HEK293T (cell line): ENCODE results near the gene TMEM178B.

Experiments
- ARNT ChIP-seq: fragments of 450-650 bp; IDR thresholded peaks from 2 replicates; pipeline ENCODE4 v1.6.1; 2017; ENCODE audit warnings: mild to moderate bottlenecking
- BHLHE40 ChIP-seq: fragments of 450-650 bp; IDR thresholded peaks from 2 replicates; pipeline ENCODE4 v1.6.1; 2016; ENCODE audit warnings: mild to moderate bottlenecking, moderate library complexity, borderline replicate concordance
- CTBP1 ChIP-seq: fragments of 450-650 bp; IDR thresholded peaks from 2 replicates; pipeline ENCODE4 v1.6.1; 2016; ENCODE audit warnings: borderline replicate concordance
- ELF4 ChIP-seq: fragments of 450-650 bp; IDR thresholded peaks from 2 replicates; pipeline ENCODE4 v1.6.1; 2017; ENCODE audit warnings: antibody characterized with exemption
- FOXA1 ChIP-seq: fragments of 450-650 bp; IDR thresholded peaks from 2 replicates; pipeline ENCODE4 v1.6.1; 2016; ENCODE audit warnings: mild to moderate bottlenecking
- FOXK2 ChIP-seq: fragments of 450-650 bp; IDR thresholded peaks from 2 replicates; pipeline ENCODE4 v1.6.1; 2016; ENCODE audit warnings: mild to moderate bottlenecking
- FOXM1 ChIP-seq: fragments of 450-650 bp; IDR thresholded peaks from 2 replicates; pipeline ENCODE4 v1.6.1; 2017; ENCODE audit warnings: mild to moderate bottlenecking, borderline replicate concordance
- HDGF ChIP-seq: fragments of 450-650 bp; IDR thresholded peaks from 2 replicates; pipeline ENCODE4 v1.6.1; 2017; ENCODE audit warnings: antibody characterized with exemption, borderline replicate concordance
- L3MBTL2 ChIP-seq: fragments of 450-650 bp; conservative IDR thresholded peaks from 2 replicates; pipeline ENCODE4 v1.6.1; 2016; ENCODE audit warnings: mild to moderate bottlenecking
- SP1 ChIP-seq: fragments of 450-650 bp; IDR thresholded peaks from 2 replicates; pipeline ENCODE4 v1.6.1; 2017
- SUZ12 ChIP-seq: fragments of 450-650 bp; IDR thresholded peaks from 2 replicates; pipeline ENCODE4 v1.6.1; 2016; ENCODE audit warnings: mild to moderate bottlenecking
- TARDBP ChIP-seq: fragments of 450-650 bp; IDR thresholded peaks from 2 replicates; pipeline ENCODE4 v1.6.1; 2016
- TF ChIP-seq, protein P1 (sequence below): fragments of 450-650 bp; IDR thresholded peaks from 2 replicates; pipeline ENCODE4 v1.6.1; 2016

DNA sequence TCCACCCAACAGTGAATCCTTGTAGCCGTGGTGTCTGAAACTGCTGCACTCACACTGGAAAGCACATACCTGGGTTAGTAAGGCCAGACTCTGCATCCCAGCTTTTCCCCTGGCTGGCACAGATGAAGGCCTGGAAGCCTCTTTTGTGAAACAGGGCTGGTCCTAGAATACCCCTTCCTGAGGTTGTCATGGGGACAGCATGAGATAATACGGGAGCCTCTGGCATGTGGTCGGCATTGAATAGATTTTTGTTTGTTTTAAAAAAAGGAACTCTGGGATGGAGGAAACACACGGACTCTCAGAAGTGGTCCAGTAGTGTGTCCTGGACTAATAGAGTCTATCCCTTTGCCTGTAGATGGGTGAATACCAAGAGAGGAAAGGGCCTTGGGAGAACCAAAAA is 129.7 kb downstream of the TMEM178B start:
- TF ChIP-seq L3MBTL2 (no peak), HDGF (no peak), SP1 (no peak), ELF4 (no peak), FOXA1 (no peak), ARNT (no peak), SUZ12 (no peak), BHLHE40 (no peak), CTBP1 (no peak), FOXK2 (no peak), TARDBP (no peak), FOXM1 (no peak)
- TF ChIP-seq, protein P1, sequence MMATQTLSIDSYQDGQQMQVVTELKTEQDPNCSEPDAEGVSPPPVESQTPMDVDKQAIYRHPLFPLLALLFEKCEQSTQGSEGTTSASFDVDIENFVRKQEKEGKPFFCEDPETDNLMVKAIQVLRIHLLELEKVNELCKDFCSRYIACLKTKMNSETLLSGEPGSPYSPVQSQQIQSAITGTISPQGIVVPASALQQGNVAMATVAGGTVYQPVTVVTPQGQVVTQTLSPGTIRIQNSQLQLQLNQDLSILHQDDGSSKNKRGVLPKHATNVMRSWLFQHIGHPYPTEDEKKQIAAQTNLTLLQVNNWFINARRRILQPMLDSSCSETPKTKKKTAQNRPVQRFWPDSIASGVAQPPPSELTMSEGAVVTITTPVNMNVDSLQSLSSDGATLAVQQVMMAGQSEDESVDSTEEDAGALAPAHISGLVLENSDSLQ: no peak
